Measurements from ENCODE around the gene CBLN3. TPM values are rescaled to one million over a fixed set of nuclear protein-coding genes. Genes with fewer than 3 reads are reported as not detected.

The CBLN3 gene
- total RNA-seq, 1 experiment from 2014 or later: 1.4 TPM

DNA sequence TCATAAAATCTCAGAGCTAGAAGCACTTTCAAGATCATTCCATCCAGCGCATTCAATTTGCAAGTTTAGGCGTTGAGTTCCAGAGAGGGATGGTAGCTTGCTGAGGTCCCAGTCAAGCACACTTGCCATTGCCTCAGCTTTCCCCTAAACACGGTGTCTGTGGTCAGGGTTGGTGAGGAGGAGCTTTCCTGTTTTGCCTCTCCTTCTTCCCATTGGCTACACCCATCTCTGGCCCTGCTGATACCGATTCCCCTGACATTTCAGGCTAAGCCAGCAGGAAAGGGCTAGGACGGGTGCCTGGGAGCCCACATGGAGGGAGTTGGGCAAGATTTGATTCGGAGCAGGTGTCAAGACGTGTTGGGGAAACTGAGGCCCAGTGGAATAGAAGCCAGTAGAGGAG is 52.3 kb downstream of the CBLN3 start:
- Mint-ChIP-seq H3K9me3 (ENCODE audit: unreplicated experiment) (no peaks in the 10 kb centered on the region), H3K36me3 (ENCODE audit: insufficient read depth, unreplicated experiment) (no peaks in the 10 kb centered on the region), H3K4me3 (ENCODE audit: unreplicated experiment) (no peak overlapping the region), H3K27me3 (ENCODE audit: insufficient read depth, unreplicated experiment) (no peaks in the 10 kb centered on the region), H3K27ac (ENCODE audit: unreplicated experiment) (no peak overlapping the region), H3K4me1 (ENCODE audit: low read depth, unreplicated experiment) (no peaks in the 10 kb centered on the region)
- H3K27me3 ChIP-seq (replicated peaks; ENCODE audit: control insufficient read depth, insufficient read depth, low read length): no peaks in the 10 kb centered on the region
- no peaks in the 10 kb centered on the region for H3K4me1 ChIP-seq
- H3K4me3 ChIP-seq (ENCODE audit: low read depth, low read length): no peak overlapping the region
- TF ChIP-seq, protein P1, sequence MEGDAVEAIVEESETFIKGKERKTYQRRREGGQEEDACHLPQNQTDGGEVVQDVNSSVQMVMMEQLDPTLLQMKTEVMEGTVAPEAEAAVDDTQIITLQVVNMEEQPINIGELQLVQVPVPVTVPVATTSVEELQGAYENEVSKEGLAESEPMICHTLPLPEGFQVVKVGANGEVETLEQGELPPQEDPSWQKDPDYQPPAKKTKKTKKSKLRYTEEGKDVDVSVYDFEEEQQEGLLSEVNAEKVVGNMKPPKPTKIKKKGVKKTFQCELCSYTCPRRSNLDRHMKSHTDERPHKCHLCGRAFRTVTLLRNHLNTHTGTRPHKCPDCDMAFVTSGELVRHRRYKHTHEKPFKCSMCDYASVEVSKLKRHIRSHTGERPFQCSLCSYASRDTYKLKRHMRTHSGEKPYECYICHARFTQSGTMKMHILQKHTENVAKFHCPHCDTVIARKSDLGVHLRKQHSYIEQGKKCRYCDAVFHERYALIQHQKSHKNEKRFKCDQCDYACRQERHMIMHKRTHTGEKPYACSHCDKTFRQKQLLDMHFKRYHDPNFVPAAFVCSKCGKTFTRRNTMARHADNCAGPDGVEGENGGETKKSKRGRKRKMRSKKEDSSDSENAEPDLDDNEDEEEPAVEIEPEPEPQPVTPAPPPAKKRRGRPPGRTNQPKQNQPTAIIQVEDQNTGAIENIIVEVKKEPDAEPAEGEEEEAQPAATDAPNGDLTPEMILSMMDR (IDR thresholded peaks at IDR 0.05; ENCODE audit: insufficient read depth in 1 of 2, low read depth in 1 of 2, low read length in 1 of 2, severe bottlenecking in 1 of 2, unreplicated experiment in 1 of 2): no peak
- intact Hi-C loops (cut with micrococcal nuclease; ENCODE audit: unreplicated experiment): no loop called here
- no peaks in the 10 kb centered on the region for H3K9me3 ChIP-seq
- no TSS peak for BruUV-seq (replicated peaks)
- CTCF ChIA-PET: interaction anchor here (0.9 kb wide), 1 partner anchor 55 kb away, joined by 4 read pairs; no protein-coding TSS in a partner anchor
- POLR2A ChIA-PET: no interaction called here
- DNase-seq: no peak
- no peaks in the 10 kb centered on the region for H3K36me3 ChIP-seq (ENCODE audit: control insufficient read depth, insufficient read depth, low read length)

Other genes with a start within 250 kb of the CBLN3 start
- gene IPO4, start 240.9 kb downstream of the CBLN3 start, total RNA-seq (2022): 85.4 and 95.8 TPM in 2 replicates
- gene TM9SF1, start 234.2 kb downstream of the CBLN3 start, total RNA-seq (2022): 41.9 and 47.1 TPM in 2 replicates
- gene TSSK4, start 224.0 kb downstream of the CBLN3 start, total RNA-seq (2022): not detected in 2 replicates
- gene CHMP4A, start 216.2 kb downstream of the CBLN3 start, total RNA-seq (2022): 57.7 and 58.7 TPM in 2 replicates
- 19.6 and 20.5 TPM in 2 replicates for gene MDP1, start 213.6 kb downstream of the CBLN3 start, total RNA-seq (2022)
- 210 and 218 TPM in 2 replicates for gene NEDD8, start 197.3 kb downstream of the CBLN3 start, total RNA-seq (2022)
- 76.9 and 80.1 TPM in 2 replicates for gene GMPR2, start 196.7 kb downstream of the CBLN3 start, total RNA-seq (2022)
- 33.4 and 34.4 TPM in 2 replicates for gene TINF2, start 187.0 kb downstream of the CBLN3 start, total RNA-seq (2022)
- 5.9 and 6.1 TPM in 2 replicates for gene TGM1, start 166.5 kb downstream of the CBLN3 start, total RNA-seq (2022)
- 27.1 and 30.4 TPM in 2 replicates for gene RABGGTA, start 158.1 kb downstream of the CBLN3 start, total RNA-seq (2022)
- gene DHRS1, start 129.9 kb downstream of the CBLN3 start, total RNA-seq (2022): 15.6 and 18.1 TPM in 2 replicates
- gene NOP9, start 129.8 kb downstream of the CBLN3 start, total RNA-seq (2022): 35.1 and 38.3 TPM in 2 replicates
- 3.5 and 7.2 TPM in 2 replicates for gene CIDEB, start 121.7 kb downstream of the CBLN3 start, total RNA-seq (2022)
- 10.3 and 12.3 TPM in 2 replicates for gene LTB4R2, start 119.5 kb downstream of the CBLN3 start, total RNA-seq (2022)
- 7.3 and 7.8 TPM in 2 replicates for gene LTB4R, start 118.2 kb downstream of the CBLN3 start, total RNA-seq (2022)
- 0.57 and 0.60 TPM in 2 replicates for gene ADCY4, start 94.6 kb downstream of the CBLN3 start, total RNA-seq (2022)
- 1.5 TPM in 2 replicates for gene RIPK3, start 89.7 kb downstream of the CBLN3 start, total RNA-seq (2022)
- gene NFATC4, start 61.5 kb downstream of the CBLN3 start, total RNA-seq (2022): 0.84 and 0.88 TPM in 2 replicates
- gene NYNRIN, start 30.7 kb downstream of the CBLN3 start, total RNA-seq (2022): 5.9 and 6.1 TPM in 2 replicates
- 50.0 and 50.5 TPM in 2 replicates for gene KHNYN, start 286 bp upstream of the CBLN3 start, total RNA-seq (2022)
- 44.1 and 45.8 TPM in 2 replicates for gene SDR39U1, start 13.1 kb upstream of the CBLN3 start, total RNA-seq (2022)
- not detected in 2 replicates for gene CMA1, start 78.6 kb upstream of the CBLN3 start, total RNA-seq (2022)
- gene CTSG, start 146.6 kb upstream of the CBLN3 start, total RNA-seq (2022): not detected in 2 replicates
- gene GZMH, start 180.0 kb upstream of the CBLN3 start, total RNA-seq (2022): not detected in 2 replicates
- not detected in 2 replicates for gene GZMB, start 204.5 kb upstream of the CBLN3 start, total RNA-seq (2022)

All from Caco-2 (cell line).